Mammary epithelial cell (primary cell): ENCODE data around the gene NPIPB2.

Experiments used
- EZH2 ChIP-seq: IDR thresholded peaks from 2 replicates; pipeline ENCODE4 v1.6.1; 2012; ENCODE audit warnings: low read length, inconsistent platforms, borderline replicate concordance
- TF ChIP-seq, protein P1 (sequence below), 2 donors: IDR thresholded peaks in 1 of 2; conservative IDR thresholded peaks in 1 of 2; 2 replicates each; pipeline ENCODE4 v1.5.1; 2011 to 2012; ENCODE audit warnings: inconsistent platforms in 2 of 2, low read length in 2 of 2, mild to moderate bottlenecking in 2 of 2, control low read depth in 1 of 2, low read depth in 1 of 2; ENCODE audit not compliant: insufficient read depth in 1 of 2; ENCODE audit errors: extremely low read depth in 1 of 2

DNA sequence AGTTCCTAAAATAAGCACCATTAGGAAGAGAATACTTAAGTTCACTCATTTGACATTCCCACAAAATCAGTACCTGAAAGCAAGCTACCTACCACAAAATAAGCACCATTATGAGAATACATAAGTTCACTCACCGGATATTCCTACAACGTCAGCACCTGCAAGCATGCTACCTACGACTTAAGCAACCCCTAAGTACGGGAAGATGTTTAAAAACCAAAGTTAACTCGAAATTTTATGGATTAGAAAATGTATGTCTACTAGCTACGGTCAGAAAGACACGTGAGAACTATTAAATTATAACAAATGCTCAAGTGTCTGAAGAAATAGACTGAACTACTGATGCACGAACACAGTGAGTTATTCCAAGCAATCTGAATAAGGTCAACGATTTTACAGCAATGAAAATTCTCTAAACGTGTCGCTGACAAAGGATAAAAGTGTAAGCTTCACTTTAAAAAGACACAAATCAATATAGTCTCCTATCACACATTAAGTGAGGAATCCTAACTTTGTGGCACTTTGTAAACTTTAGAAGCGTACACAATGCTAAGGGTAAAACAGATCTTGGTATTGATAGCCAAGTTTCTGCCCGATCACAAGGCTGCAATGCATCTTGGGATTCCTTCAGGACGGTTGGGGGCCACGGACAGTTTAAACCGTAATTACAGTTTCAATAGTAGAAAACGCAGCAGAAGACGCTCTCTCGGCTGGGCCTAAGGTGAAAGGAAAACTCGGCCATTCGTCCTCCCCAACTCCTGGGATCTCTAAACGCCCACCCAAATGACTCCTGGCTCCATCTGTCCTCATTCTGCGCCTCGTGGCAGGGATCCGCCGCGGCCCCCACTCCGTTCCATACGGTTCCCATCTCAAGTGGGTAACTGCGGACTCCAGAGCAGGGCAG is 27.4 kb downstream of the NPIPB2 start:
- TF ChIP-seq, protein P1, sequence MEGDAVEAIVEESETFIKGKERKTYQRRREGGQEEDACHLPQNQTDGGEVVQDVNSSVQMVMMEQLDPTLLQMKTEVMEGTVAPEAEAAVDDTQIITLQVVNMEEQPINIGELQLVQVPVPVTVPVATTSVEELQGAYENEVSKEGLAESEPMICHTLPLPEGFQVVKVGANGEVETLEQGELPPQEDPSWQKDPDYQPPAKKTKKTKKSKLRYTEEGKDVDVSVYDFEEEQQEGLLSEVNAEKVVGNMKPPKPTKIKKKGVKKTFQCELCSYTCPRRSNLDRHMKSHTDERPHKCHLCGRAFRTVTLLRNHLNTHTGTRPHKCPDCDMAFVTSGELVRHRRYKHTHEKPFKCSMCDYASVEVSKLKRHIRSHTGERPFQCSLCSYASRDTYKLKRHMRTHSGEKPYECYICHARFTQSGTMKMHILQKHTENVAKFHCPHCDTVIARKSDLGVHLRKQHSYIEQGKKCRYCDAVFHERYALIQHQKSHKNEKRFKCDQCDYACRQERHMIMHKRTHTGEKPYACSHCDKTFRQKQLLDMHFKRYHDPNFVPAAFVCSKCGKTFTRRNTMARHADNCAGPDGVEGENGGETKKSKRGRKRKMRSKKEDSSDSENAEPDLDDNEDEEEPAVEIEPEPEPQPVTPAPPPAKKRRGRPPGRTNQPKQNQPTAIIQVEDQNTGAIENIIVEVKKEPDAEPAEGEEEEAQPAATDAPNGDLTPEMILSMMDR (conservative IDR thresholded peaks at IDR 0.05 in 1 of 2, IDR thresholded peaks at IDR 0.05 in 1 of 2; ENCODE audit: extremely low read depth in 1 of 2, insufficient read depth in 1 of 2, low read depth in 1 of 2, low read length in 2 of 2), result no peak
- no peak for TF ChIP-seq EZH2
